C4-2B (cell line): ENCODE data around the gene EXPH5.

Experiments
- CTCF ChIP-seq: fragments of 450-650 bp; conservative IDR thresholded peaks from 2 replicates; pipeline ENCODE4 v1.5.1; 2017; ENCODE audit warnings: mild to moderate bottlenecking
- ZFX ChIP-seq: fragments of 450-650 bp; IDR thresholded peaks from 2 replicates; pipeline ENCODE4 v1.6.1; 2017

GRCh38 chr11:108495326-108495725 lies 98.2 kb downstream of the EXPH5 start:
- TF ChIP-seq CTCF (no peak), ZFX (no peak)
